Measurements from ENCODE around the gene CD164L2. TPM values are rescaled to one million over a fixed set of nuclear protein-coding genes. Genes with fewer than 3 reads are reported as not detected.

CD164L2 gene
- total and polyA plus RNA-seq, 12 donors = not detected

DNA sequence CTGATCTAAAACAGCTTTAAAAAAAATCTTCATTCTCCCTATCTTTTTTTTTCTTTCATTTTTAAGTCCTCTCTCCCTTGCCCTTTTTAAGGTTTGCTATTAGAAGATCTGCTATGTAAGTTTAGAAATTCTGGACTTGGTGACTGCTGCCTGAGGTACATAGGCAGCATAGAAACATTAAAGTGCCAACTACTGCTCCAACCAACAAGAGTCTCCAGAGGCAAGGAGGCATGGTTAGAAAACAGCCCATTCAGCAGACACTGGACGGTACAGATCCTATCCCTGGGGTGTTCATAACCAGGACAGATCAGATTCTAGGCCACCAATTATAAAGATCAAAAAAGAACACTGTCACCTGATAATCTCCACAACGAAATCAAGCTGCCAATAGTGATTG lies 45.9 kb upstream of the CD164L2 start:
- intact Hi-C loops (cut with DNase I) = loop anchor here in 1 of 10 donors (1.0 to 5.0 kb wide), 3 partner anchors 61 to 173 kb away; partner anchors contain the start of genes AHDC1, MAP3K6 and WASF2
- H3K4me1 ChIP-seq = peaks cover 27 to 98% (median 95%) of the 10 kb centered on the region in 9 donors
- H3K27me3 ChIP-seq = no peaks in the 10 kb centered on the region
- peaks cover 0 to 45% (median 4%) of the 10 kb centered on the region in 9 donors for H3K36me3 ChIP-seq
- 7 to 26% methylated on average over 2 of the region's 2 CpGs for WGBS, 2 donors
- H3K27ac ChIP-seq = peak overlapping the region; percentile 78 to 88 (median 86)
- H3K4me3 ChIP-seq = peak overlapping the region in 5 of 10 donors; percentile 2 to 34 (median 21)
- DNase-seq = no peak
- TF ChIP-seq CTCF (IDR thresholded peaks at IDR 0.05) = no peak
- ATAC-seq = peak in 4 of 8 donors; percentile 13 to 28 (median 22)
- no peaks in the 10 kb centered on the region for H3K9me3 ChIP-seq

GRCh38 chr1:27428316-27429028 lies 45.3 kb upstream of the CD164L2 start:
- DNase-seq (peak; percentile 50), ATAC-seq (peak; percentile 40 to 83 (median 75))
- 16 to 19% methylated on average over 17 of the region's 17 CpGs for WGBS, 2 donors
- peaks cover 0 to 47% (median 4%) of the 10 kb centered on the region in 9 donors for H3K36me3 ChIP-seq
- H3K27ac ChIP-seq = peak overlapping the region; percentile 78 to 88 (median 86)
- peaks cover 24 to 97% (median 94%) of the 10 kb centered on the region in 9 donors for H3K4me1 ChIP-seq
- peak overlapping the region in 5 of 10 donors; percentile 2 to 34 (median 21) for H3K4me3 ChIP-seq
- intact Hi-C loops (cut with DNase I) = loop anchor here in 1 of 10 donors (1.0 to 5.0 kb wide), 3 partner anchors 62 to 174 kb away; partner anchors contain the start of genes AHDC1, MAP3K6 and WASF2
- peak in 1 of 9 donors; percentile 15 for TF ChIP-seq CTCF (IDR thresholded peaks at IDR 0.05)
- H3K9me3 ChIP-seq = no peaks in the 10 kb centered on the region
- H3K27me3 ChIP-seq = no peaks in the 10 kb centered on the region

DNA sequence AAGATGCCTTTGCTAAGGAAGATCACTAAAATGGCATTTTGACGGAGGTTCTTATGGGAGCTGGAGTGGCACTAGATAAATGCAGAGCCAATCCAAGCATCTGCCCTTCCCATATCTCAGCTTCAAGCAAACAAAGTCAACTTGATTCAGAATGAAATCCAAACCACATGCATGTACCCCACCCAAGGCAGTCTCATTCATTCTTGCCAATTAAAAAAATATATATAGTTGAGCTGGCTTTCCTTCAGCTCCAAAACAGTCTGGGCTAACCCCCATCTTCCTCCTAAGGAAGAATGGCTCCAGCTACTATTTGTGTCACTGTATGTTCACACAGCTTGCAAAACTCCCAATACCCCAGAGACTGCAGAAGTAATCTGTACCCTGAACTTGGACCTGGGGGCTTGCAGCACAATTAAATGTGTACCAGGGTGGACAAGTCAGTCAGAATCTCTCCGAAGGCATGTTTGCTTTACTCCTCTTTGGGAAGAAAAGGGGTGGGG lies 44.7 kb upstream of the CD164L2 start:
- no peak for TF ChIP-seq CTCF (IDR thresholded peaks at IDR 0.05)
- ATAC-seq (peak in 3 of 8 donors; percentile 2 to 22 (median 4)), DNase-seq (no peak)
- H3K27me3 ChIP-seq = no peaks in the 10 kb centered on the region
- no peaks in the 10 kb centered on the region for H3K9me3 ChIP-seq
- intact Hi-C loops (cut with DNase I) = loop anchor here in 1 of 10 donors (2.0 to 5.0 kb wide), 2 partner anchors 61 to 174 kb away; partner anchors contain the start of genes AHDC1 and MAP3K6
- peak overlapping the region in 3 of 10 donors; percentile 2 to 34 (median 10) for H3K4me3 ChIP-seq
- peaks cover 24 to 97% (median 92%) of the 10 kb centered on the region in 9 donors for H3K4me1 ChIP-seq
- peaks cover 0 to 47% (median 4%) of the 10 kb centered on the region in 9 donors for H3K36me3 ChIP-seq
- WGBS, 2 donors = 23 to 34% methylated on average over 2 of the region's 2 CpGs
- H3K27ac ChIP-seq = peak overlapping the region; percentile 78 to 88 (median 86)

GRCh38 chr1:27427329-27427728 lies 44.2 kb upstream of the CD164L2 start:
- no peaks in the 10 kb centered on the region for H3K9me3 ChIP-seq
- ATAC-seq (no peak), DNase-seq (no peak)
- H3K27me3 ChIP-seq = no peaks in the 10 kb centered on the region
- intact Hi-C loops (cut with DNase I) = loop anchor here in 1 of 10 donors (5.0 kb wide), 1 partner anchor 175 kb away; the partner anchor contains the start of gene AHDC1
- H3K36me3 ChIP-seq = peaks cover 0 to 47% (median 4%) of the 10 kb centered on the region in 9 donors
- WGBS, 2 donors = 37 to 54% methylated on average over 2 of the region's 2 CpGs
- no peak overlapping the region for H3K4me3 ChIP-seq
- peak overlapping the region; percentile 78 to 88 (median 86) for H3K27ac ChIP-seq
- peaks cover 24 to 97% (median 90%) of the 10 kb centered on the region in 9 donors for H3K4me1 ChIP-seq
- no peak for TF ChIP-seq CTCF (IDR thresholded peaks at IDR 0.05)

Data from heart right ventricle (tissue), 16 donors.